Endothelial cell of umbilical vein (primary cell): ENCODE results near the gene PRR15L. TPM values are rescaled to one million over a fixed set of nuclear protein-coding genes. Genes with fewer than 3 reads are reported as not detected.
A peak's percentile ranks its signal among the peaks of the same experiment; 100 is the strongest.

Experiments used
- BruUV-seq: library from RNA; stranded (reverse); fragments of 400-500 nt; replicated peaks from 2 replicates; lab custom pipeline; 2021; lab: Mats Ljungman, UMichigan
- CTCF ChIA-PET: fragments of 300-600, 350-600 bp; sonication (Branson Sonifier 250); formaldehyde crosslinking; loops from one replicate; lab custom pipeline; 2021; ENCODE audit warnings: antibody characterized with exemption, inconsistent platforms; lab: Charles Lee
- POLR2A ChIA-PET: fragments of 300-600, 350-600 bp; sonication (Branson Sonifier 250); formaldehyde crosslinking; loops from one replicate; lab custom pipeline; 2021; ENCODE audit warnings: antibody characterized with exemption, inconsistent platforms; lab: Charles Lee
- DNase-seq: peaks from one replicate; pipeline ENCODE4 v3.0.0-alpha.2; 2011; ENCODE audit warnings: low read depth, low spot score
- FAIRE-seq: peaks from 2 replicates; lab custom pipeline; 2011; peaks lifted over from hg19 to GRCh38; lab: Jason Lieb, UNC
- H2AFZ ChIP-seq: 2 replicates; pipeline ENCODE4 v1.6.0; 2012; ENCODE audit warnings: low read depth, low read length, control low read depth, inconsistent platforms
- H3K27ac ChIP-seq: 2 replicates; pipeline ENCODE4 v1.5.1; 2011; ENCODE audit warnings: low read depth, mild to moderate bottlenecking, control low read depth, low read length, moderate library complexity; ENCODE audit not compliant: insufficient read depth
- H3K27me3 ChIP-seq, 2 experiments: 2 replicates each; pipeline versions ENCODE4 v1.6.0 to v1.6.1; 2011; ENCODE audit warnings: low read length in 2 of 2, mixed read lengths in 1 of 2; ENCODE audit not compliant: control insufficient read depth in 2 of 2, insufficient read depth in 2 of 2
- H3K36me3 ChIP-seq, 2 experiments: 2 replicates in 1 of 2; 3 replicates in 1 of 2; pipeline ENCODE4 v1.5.1; 2011; ENCODE audit warnings: low read length in 2 of 2, mild to moderate bottlenecking in 1 of 2, moderate library complexity in 1 of 2; ENCODE audit not compliant: control insufficient read depth in 2 of 2, insufficient read depth in 2 of 2; ENCODE audit errors: extremely low read depth in 1 of 2
- H3K4me1 ChIP-seq: 3 replicates; pipeline ENCODE4 v1.5.1; 2011; ENCODE audit warnings: mild to moderate bottlenecking, low read length; ENCODE audit not compliant: control insufficient read depth, insufficient read depth; ENCODE audit errors: extremely low read depth
- H3K4me2 ChIP-seq: 2 replicates; pipeline ENCODE4 v1.6.1; 2011; ENCODE audit warnings: low read length, control low read depth, mixed read lengths; ENCODE audit not compliant: insufficient read depth
- H3K4me3 ChIP-seq, 3 experiments: fragments of 200-600 bp in 1 of 3; sonication (generic), shearing (Covaris generic) in 1 of 3; replicated peaks in 1 of 3; 2 replicates each; pipeline ENCODE4 v1.5.1; 2011 to 2016; ENCODE audit warnings: control low read depth in 3 of 3, low read length in 3 of 3, mild to moderate bottlenecking in 2 of 3, inconsistent platforms in 1 of 3, low read depth in 1 of 3, moderate library complexity in 1 of 3; ENCODE audit not compliant: insufficient read depth in 1 of 3
- H3K79me2 ChIP-seq: 2 replicates; pipeline ENCODE4 v1.6.0; 2012; ENCODE audit warnings: low read length, inconsistent platforms; ENCODE audit not compliant: control insufficient read depth, insufficient read depth
- H3K9ac ChIP-seq: replicated peaks from 2 replicates; pipeline ENCODE3; 2011; ENCODE audit warnings: low read length, control low read depth; ENCODE audit not compliant: insufficient read depth; ENCODE audit errors: extremely low read depth
- H3K9me1 ChIP-seq: replicated peaks from 3 replicates; pipeline ENCODE4 v1.6.0; 2011; ENCODE audit warnings: mild to moderate bottlenecking, low read length; ENCODE audit not compliant: control insufficient read depth, insufficient read depth; ENCODE audit errors: extremely low read depth
- H3K9me3 ChIP-seq: replicated peaks from 2 replicates; pipeline ENCODE4 v1.5.1; 2012; ENCODE audit warnings: low read length, inconsistent platforms; ENCODE audit not compliant: control insufficient read depth, insufficient read depth
- H4K20me1 ChIP-seq: replicated peaks from 2 replicates; pipeline ENCODE3; 2011; ENCODE audit warnings: mild to moderate bottlenecking, low read length; ENCODE audit not compliant: control insufficient read depth, insufficient read depth; ENCODE audit errors: extremely low read depth
- EZH2 ChIP-seq: IDR thresholded peaks from 2 replicates; pipeline ENCODE4 v1.6.1; 2012; ENCODE audit warnings: borderline replicate concordance, low read depth, mild to moderate bottlenecking, moderate library complexity, low read length, inconsistent platforms; ENCODE audit not compliant: severe bottlenecking
- FOS ChIP-seq: IDR thresholded peaks from 2 replicates; pipeline ENCODE4 v1.6.1; 2011; ENCODE audit warnings: mild to moderate bottlenecking, low read length, moderate library complexity, borderline replicate concordance; ENCODE audit not compliant: insufficient read depth
- GATA2 ChIP-seq: IDR thresholded peaks from 2 replicates; pipeline ENCODE4 v1.7.0; 2011; ENCODE audit warnings: low read depth, mild to moderate bottlenecking, moderate library complexity, mixed read lengths, low read length; ENCODE audit not compliant: insufficient read length, insufficient read depth
- JUN ChIP-seq: IDR thresholded peaks from 2 replicates; pipeline ENCODE4 v1.6.1; 2011; ENCODE audit warnings: borderline replicate concordance, low read depth; ENCODE audit not compliant: insufficient read length, insufficient read depth
- MYC ChIP-seq: IDR thresholded peaks from one replicate; pipeline ENCODE4 v1.6.1; 2011; ENCODE audit warnings: mild to moderate bottlenecking, low read depth, low read length
- POLR2A ChIP-seq: IDR thresholded peaks from 2 replicates; pipeline ENCODE4 v1.6.1; 2012; ENCODE audit warnings: low read depth, mild to moderate bottlenecking, control low read depth, low read length
- POLR2AphosphoS5 ChIP-seq: IDR thresholded peaks from 2 replicates; pipeline ENCODE4 v1.6.1; 2012; ENCODE audit warnings: low read depth, mild to moderate bottlenecking, control low read depth, low read length, moderate library complexity; ENCODE audit not compliant: insufficient read depth
- dilution Hi-C: fragments of 300-500 bp; cut with MboI; formaldehyde crosslinking; loops from one replicate; pipeline ENCODE4 v1.15.0; 2019; ENCODE audit warnings: low sequenced_read_pairs; ENCODE audit not compliant: extremely low pct_ligation_motif_present
- intact Hi-C: fragments of 100-400 bp; cut with micrococcal nuclease; formaldehyde crosslinking; loops from one replicate; pipeline ENCODE4 v1.10.0; 2022
- polyA plus RNA-seq, 4 experiments: library from polyadenylated mRNA; depleted of rRNA in 3 of 4; stranded (reverse) in 3 of 4; unstranded in 1 of 4; fragments of >200 nt; gene quantifications; 2 replicates each; pipeline versions ENCODE4 v1.2.1 to v1.2.3, GENCODE V29; 2011 to 2012; ENCODE audit warnings: missing spikeins in 1 of 4
- total RNA-seq: library from RNA; stranded (reverse); gene quantifications from 2 replicates; pipeline ENCODE4 v1.2.3, GENCODE V29; 2021
- TF ChIP-seq, protein P1 (sequence below): IDR thresholded peaks from 2 replicates; pipeline ENCODE4 v1.6.1; 2011; ENCODE audit not compliant: insufficient read depth, insufficient read length
- TF ChIP-seq, protein P2 (sequence below), 2 donors: IDR thresholded peaks; 1 replicate in 1 of 2; 2 replicates in 1 of 2; pipeline ENCODE4 v1.5.1; 2011; ENCODE audit warnings: low read length in 2 of 2, mild to moderate bottlenecking in 2 of 2, moderate library complexity in 2 of 2, control low read depth in 1 of 2, inconsistent platforms in 1 of 2, low read depth in 1 of 2; ENCODE audit not compliant: insufficient read depth in 1 of 2; ENCODE audit errors: extremely low read depth in 1 of 2

Gene PRR15L
- total and polyA plus RNA-seq, 2 donors (not counting 3 experiments of a cell fraction or from before 2014, with no cell fraction given), result not detected

DNA sequence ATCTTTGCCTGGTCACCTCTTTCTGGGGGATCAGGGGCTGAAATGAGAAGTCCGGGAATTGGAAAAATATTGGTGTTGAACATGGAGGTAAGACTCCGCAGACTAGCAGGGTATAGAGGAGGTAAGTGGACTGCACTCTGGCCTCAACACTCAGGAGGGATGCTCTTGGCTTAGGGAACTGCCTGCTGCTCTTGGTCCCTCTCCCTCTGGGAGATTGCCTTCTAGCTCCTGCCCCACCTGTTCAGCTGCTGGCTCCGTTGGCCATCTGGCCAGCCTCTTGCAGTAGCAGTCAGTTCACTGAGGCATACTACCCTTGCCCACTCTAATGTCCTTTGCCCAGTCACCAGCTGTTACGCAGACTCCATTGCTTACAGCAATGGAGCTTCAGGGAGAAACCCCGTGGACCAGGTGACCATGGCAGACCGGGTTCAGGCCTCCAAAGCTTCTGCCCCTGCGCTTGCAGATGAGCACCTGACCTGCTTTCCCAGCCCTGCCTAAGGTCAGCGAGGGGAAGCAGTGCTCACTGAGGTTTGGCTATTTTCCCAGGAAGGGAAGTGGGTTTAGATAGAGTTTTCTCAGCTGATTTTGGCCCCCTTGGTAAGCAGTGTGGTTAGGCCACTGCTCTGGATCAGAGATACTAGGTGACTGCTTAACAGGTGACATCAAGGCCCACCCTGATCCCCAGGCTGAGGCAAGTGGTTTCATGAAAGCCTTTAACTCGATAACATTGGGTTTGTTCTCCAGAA is 25.1 kb upstream of the PRR15L start:
- Histone ChIP-seq H3K27ac (no peak overlapping the region), H3K9me1 (no peaks in the 10 kb centered on the region), H3K4me3 (no peak overlapping the region), H3K27me3 (no peaks in the 10 kb centered on the region), H4K20me1 (no peaks in the 10 kb centered on the region), H3K79me2 (no peaks in the 10 kb centered on the region), H3K9me3 (no peaks in the 10 kb centered on the region), H3K4me1 (peaks cover 6% of the 10 kb centered on the region), H3K36me3 (peaks cover 0 to 24% of the 10 kb centered on the region in 2 experiments), H2AFZ (no peak overlapping the region), H3K4me2 (no peak overlapping the region), H3K9ac (no peak overlapping the region)
- no TSS peak for BruUV-seq
- ChIA-PET CTCF (interaction anchor here (1.0 to 15.7 kb wide), 6 partner anchors 11 to 35 kb away, joined by 3 to 469 read pairs (median 8); partner anchors contain the start of gene CDK5RAP3), POLR2A (no interaction called here)
- no peak for TF ChIP-seq EZH2
- TF ChIP-seq POLR2A, result no peak
- TF ChIP-seq, protein P1, sequence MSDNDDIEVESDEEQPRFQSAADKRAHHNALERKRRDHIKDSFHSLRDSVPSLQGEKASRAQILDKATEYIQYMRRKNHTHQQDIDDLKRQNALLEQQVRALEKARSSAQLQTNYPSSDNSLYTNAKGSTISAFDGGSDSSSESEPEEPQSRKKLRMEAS, result no peak
- no peak for TF ChIP-seq GATA2
- no peak for TF ChIP-seq MYC
- no peak for TF ChIP-seq FOS
- TF ChIP-seq JUN, result no peak
- TF ChIP-seq, protein P2, sequence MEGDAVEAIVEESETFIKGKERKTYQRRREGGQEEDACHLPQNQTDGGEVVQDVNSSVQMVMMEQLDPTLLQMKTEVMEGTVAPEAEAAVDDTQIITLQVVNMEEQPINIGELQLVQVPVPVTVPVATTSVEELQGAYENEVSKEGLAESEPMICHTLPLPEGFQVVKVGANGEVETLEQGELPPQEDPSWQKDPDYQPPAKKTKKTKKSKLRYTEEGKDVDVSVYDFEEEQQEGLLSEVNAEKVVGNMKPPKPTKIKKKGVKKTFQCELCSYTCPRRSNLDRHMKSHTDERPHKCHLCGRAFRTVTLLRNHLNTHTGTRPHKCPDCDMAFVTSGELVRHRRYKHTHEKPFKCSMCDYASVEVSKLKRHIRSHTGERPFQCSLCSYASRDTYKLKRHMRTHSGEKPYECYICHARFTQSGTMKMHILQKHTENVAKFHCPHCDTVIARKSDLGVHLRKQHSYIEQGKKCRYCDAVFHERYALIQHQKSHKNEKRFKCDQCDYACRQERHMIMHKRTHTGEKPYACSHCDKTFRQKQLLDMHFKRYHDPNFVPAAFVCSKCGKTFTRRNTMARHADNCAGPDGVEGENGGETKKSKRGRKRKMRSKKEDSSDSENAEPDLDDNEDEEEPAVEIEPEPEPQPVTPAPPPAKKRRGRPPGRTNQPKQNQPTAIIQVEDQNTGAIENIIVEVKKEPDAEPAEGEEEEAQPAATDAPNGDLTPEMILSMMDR (IDR thresholded peaks at IDR 0.05; ENCODE audit: extremely low read depth in 1 of 2, insufficient read depth in 1 of 2, low read depth in 1 of 2, low read length in 2 of 2), result no peak
- no peak for TF ChIP-seq POLR2AphosphoS5
- dilution Hi-C loops (no loop called here), intact Hi-C loops (no loop called here)
- DNase-seq, result peak; percentile 37
- FAIRE-seq, result no peak
